Astrocyte (in vitro differentiated cells and primary cell): Measurements from ENCODE around the gene HOXB13. TPM values are rescaled to one million over a fixed set of nuclear protein-coding genes. Genes with fewer than 3 reads are reported as not detected.

Experiments used
- DNase-seq: peaks from one replicate; pipeline ENCODE4 v3.0.0-alpha.2; 2010; ENCODE audit warnings: low read depth
- FAIRE-seq: peaks from 2 replicates; lab custom pipeline; 2011; peaks lifted over from hg19 to GRCh38; lab: Jason Lieb, UNC
- H2AFZ ChIP-seq: 2 replicates; pipeline ENCODE4 v1.6.0; 2012; ENCODE audit warnings: low read depth, low read length, inconsistent platforms
- H3K27ac ChIP-seq: 2 replicates; pipeline ENCODE4 v1.5.1; 2011; ENCODE audit warnings: low read depth, low read length, inconsistent platforms
- H3K27me3 ChIP-seq: 2 replicates; pipeline ENCODE4 v1.6.0; 2011; ENCODE audit warnings: low read length, inconsistent platforms; ENCODE audit not compliant: insufficient read depth
- H3K36me3 ChIP-seq: 2 replicates; pipeline ENCODE4 v1.5.1; 2011; ENCODE audit warnings: low read length, inconsistent platforms; ENCODE audit not compliant: insufficient read depth
- H3K4me1 ChIP-seq: 2 replicates; pipeline ENCODE4 v1.5.1; 2011; ENCODE audit warnings: low read length, inconsistent platforms; ENCODE audit not compliant: insufficient read depth
- H3K4me2 ChIP-seq: 2 replicates; pipeline ENCODE4 v1.6.0; 2012; ENCODE audit warnings: low read length, inconsistent platforms
- H3K4me3 ChIP-seq: 2 replicates; pipeline ENCODE4 v1.5.1; 2011; ENCODE audit warnings: low read depth, mild to moderate bottlenecking, low read length, inconsistent platforms; ENCODE audit not compliant: insufficient read depth
- H3K79me2 ChIP-seq: 2 replicates; pipeline ENCODE4 v1.6.0; 2012; ENCODE audit warnings: mild to moderate bottlenecking, low read length, inconsistent platforms; ENCODE audit not compliant: insufficient read depth
- H3K9ac ChIP-seq: 2 replicates; pipeline ENCODE4 v1.6.0; 2012; ENCODE audit warnings: mild to moderate bottlenecking, low read length, inconsistent platforms
- H3K9me3 ChIP-seq: 2 replicates; pipeline ENCODE4 v1.5.1; 2012; ENCODE audit warnings: low read depth, mild to moderate bottlenecking, low read length, inconsistent platforms; ENCODE audit not compliant: insufficient read depth
- H4K20me1 ChIP-seq: 2 replicates; pipeline ENCODE4 v1.6.0; 2012; ENCODE audit warnings: low read length, inconsistent platforms; ENCODE audit not compliant: insufficient read depth
- H3K27ac Mint-ChIP-seq: one replicate; pipeline ENCODE4 v1.8.0; 2021; ENCODE audit warnings: mild to moderate bottlenecking, mixed read lengths; ENCODE audit not compliant: unreplicated experiment
- H3K27me3 Mint-ChIP-seq: one replicate; pipeline ENCODE4 v1.8.0; 2021; ENCODE audit warnings: low read depth, mixed read lengths; ENCODE audit not compliant: unreplicated experiment
- H3K36me3 Mint-ChIP-seq: one replicate; pipeline ENCODE4 v1.8.0; 2021; ENCODE audit warnings: low read depth, mixed read lengths; ENCODE audit not compliant: unreplicated experiment
- H3K4me1 Mint-ChIP-seq: one replicate; pipeline ENCODE4 v1.8.0; 2021; ENCODE audit warnings: low read depth, mixed read lengths; ENCODE audit not compliant: unreplicated experiment
- H3K4me3 Mint-ChIP-seq: one replicate; pipeline ENCODE4 v1.8.0; 2021; ENCODE audit warnings: mild to moderate bottlenecking, moderate library complexity, mixed read lengths; ENCODE audit not compliant: unreplicated experiment
- H3K9me3 Mint-ChIP-seq: one replicate; pipeline ENCODE4 v1.8.0; 2021; ENCODE audit warnings: mild to moderate bottlenecking, mixed read lengths; ENCODE audit not compliant: unreplicated experiment
- EZH2 ChIP-seq: IDR thresholded peaks from 2 replicates; pipeline ENCODE4 v1.6.1; 2012; ENCODE audit warnings: mild to moderate bottlenecking, low read length, inconsistent platforms; ENCODE audit not compliant: insufficient read depth
- total RNA-seq: library from RNA; stranded (reverse); gene quantifications from 2 replicates; pipeline ENCODE4 v1.2.1, GENCODE V29; 2021
- TF ChIP-seq, protein P1 (sequence below): IDR thresholded peaks from 2 replicates; pipeline ENCODE4 v1.5.1; 2011; ENCODE audit warnings: low read depth, mild to moderate bottlenecking, inconsistent platforms, low read length, moderate library complexity; ENCODE audit not compliant: insufficient read depth

The HOXB13 gene
- total RNA-seq, 1 donor from 2014 or later = not detected

DNA sequence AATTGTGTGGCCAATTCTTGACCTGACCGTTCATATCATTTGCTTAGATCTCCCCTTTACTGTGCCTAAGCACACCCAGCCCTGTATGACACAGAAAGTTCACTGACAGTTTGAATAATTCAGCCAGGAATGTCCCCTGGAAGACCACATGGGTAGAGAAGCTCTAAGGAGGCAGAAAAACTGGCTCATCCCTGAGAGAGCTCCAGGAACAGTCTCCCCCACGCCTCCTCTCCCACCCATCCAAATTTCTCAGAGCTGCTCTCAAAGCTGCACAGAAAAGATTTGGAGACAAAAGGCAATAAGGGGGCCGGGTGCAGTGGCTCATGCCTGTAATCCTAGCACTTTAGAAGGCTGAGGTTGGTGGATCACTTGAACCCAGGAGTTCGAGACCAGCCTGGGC lies 17.4 kb downstream of the HOXB13 start:
- Histone ChIP-seq H3K27ac (no peak overlapping the region), H3K4me2 (no peak overlapping the region), H3K9me3 (no peaks in the 10 kb centered on the region), H4K20me1 (no peaks in the 10 kb centered on the region), H3K4me3 (no peak overlapping the region), H3K79me2 (no peaks in the 10 kb centered on the region), H3K36me3 (no peaks in the 10 kb centered on the region), H3K4me1 (no peaks in the 10 kb centered on the region), H3K27me3 (peaks cover 54% of the 10 kb centered on the region), H2AFZ (no peak overlapping the region), H3K9ac (no peak overlapping the region)
- DNase-seq (no peak), FAIRE-seq (no peak)
- no peaks in the 10 kb centered on the region for H3K4me1 Mint-ChIP-seq
- TF ChIP-seq, protein P1, sequence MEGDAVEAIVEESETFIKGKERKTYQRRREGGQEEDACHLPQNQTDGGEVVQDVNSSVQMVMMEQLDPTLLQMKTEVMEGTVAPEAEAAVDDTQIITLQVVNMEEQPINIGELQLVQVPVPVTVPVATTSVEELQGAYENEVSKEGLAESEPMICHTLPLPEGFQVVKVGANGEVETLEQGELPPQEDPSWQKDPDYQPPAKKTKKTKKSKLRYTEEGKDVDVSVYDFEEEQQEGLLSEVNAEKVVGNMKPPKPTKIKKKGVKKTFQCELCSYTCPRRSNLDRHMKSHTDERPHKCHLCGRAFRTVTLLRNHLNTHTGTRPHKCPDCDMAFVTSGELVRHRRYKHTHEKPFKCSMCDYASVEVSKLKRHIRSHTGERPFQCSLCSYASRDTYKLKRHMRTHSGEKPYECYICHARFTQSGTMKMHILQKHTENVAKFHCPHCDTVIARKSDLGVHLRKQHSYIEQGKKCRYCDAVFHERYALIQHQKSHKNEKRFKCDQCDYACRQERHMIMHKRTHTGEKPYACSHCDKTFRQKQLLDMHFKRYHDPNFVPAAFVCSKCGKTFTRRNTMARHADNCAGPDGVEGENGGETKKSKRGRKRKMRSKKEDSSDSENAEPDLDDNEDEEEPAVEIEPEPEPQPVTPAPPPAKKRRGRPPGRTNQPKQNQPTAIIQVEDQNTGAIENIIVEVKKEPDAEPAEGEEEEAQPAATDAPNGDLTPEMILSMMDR = no peak
- no peak for TF ChIP-seq EZH2
- H3K4me3 Mint-ChIP-seq = no peak overlapping the region
- no peak overlapping the region for H3K27ac Mint-ChIP-seq
- H3K9me3 Mint-ChIP-seq = peaks cover 2% of the 10 kb centered on the region
- H3K36me3 Mint-ChIP-seq = peaks cover 2% of the 10 kb centered on the region
- H3K27me3 Mint-ChIP-seq = peaks cover 73% of the 10 kb centered on the region

DNA sequence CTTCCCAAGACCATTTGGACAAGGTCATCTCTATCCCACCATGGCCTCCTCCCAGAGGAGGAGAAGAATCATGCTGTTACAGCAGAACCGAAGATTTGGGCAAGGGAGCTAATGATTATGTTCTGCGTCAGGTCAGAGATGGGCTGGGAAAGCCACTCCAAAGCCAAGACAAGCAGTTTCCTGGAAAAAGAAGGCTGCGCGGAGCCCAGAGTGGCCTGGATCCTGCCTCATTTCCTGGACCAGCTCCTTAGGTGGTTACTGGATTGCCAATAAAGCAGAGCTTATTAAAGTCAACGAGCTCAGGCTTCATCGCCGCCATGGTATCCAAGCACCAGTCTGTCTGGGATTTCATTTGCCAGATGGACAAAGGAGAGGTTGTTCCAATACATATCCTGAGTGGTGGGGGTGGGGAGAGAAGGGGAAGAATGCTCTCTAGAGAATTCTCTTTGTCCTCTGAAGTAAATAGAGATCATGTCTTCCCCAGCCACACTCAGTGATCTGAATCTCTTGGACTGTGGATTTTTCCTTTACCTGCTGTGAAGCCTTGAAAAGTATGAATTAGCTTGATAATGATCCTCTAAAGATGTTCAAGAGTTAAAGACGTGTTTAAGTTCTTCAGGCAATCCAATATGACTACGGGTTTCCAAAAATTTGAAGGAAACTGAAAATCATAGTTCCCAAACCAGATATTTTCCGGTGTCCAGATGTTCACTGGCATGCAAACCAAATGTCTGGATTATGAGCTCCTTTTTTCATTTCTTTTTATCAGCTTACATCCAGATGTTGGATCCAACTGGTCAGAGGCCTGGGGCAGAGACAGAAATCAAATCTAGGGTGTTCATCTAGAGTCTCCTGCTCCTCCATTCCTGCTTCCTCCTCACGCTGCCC lies 23.9 kb downstream of the HOXB13 start:
- Histone ChIP-seq H3K27ac (no peak overlapping the region), H3K27me3 (peaks cover 52% of the 10 kb centered on the region), H3K4me2 (no peak overlapping the region), H3K36me3 (no peaks in the 10 kb centered on the region), H2AFZ (no peak overlapping the region), H3K79me2 (no peaks in the 10 kb centered on the region), H3K4me1 (no peaks in the 10 kb centered on the region), H3K9ac (no peak overlapping the region), H4K20me1 (no peaks in the 10 kb centered on the region), H3K9me3 (no peaks in the 10 kb centered on the region), H3K4me3 (no peak overlapping the region)
- FAIRE-seq (no peak), DNase-seq (no peak)
- Mint-ChIP-seq H3K4me1 (no peaks in the 10 kb centered on the region), H3K9me3 (peaks cover 2% of the 10 kb centered on the region), H3K27ac (no peak overlapping the region), H3K36me3 (peaks cover 2% of the 10 kb centered on the region), H3K27me3 (peaks cover 71% of the 10 kb centered on the region), H3K4me3 (no peak overlapping the region)
- TF ChIP-seq EZH2 = no peak
- TF ChIP-seq, protein P1 = no peak
